Smooth muscle cell (in vitro differentiated cells): ENCODE data around the gene DAB2IP. TPM values are rescaled to one million over a fixed set of nuclear protein-coding genes. Genes with fewer than 3 reads are reported as not detected.
A peak's percentile ranks its signal among the peaks of the same experiment; 100 is the strongest.

Experiments used
- DNase-seq: peaks from one replicate; lab custom pipeline; 2025; ENCODE audit not compliant: unreplicated experiment; lab: John Stamatoyannopoulos, UW
- H2AFZ ChIP-seq: fragments of 200-600 bp; sonication (generic); 2 replicates; pipeline ENCODE4 v1.6.0; 2016; ENCODE audit warnings: antibody characterized with exemption, low read depth, mild to moderate bottlenecking
- H3F3A ChIP-seq: fragments of 200-600 bp; sonication (generic); 2 replicates; pipeline ENCODE4 v1.6.0; 2017; ENCODE audit warnings: antibody characterized with exemption, low read depth
- H3K27ac ChIP-seq: fragments of 200-600 bp; sonication (generic); 2 replicates; pipeline ENCODE4 v1.5.1; 2016; ENCODE audit warnings: low read depth, mild to moderate bottlenecking
- H3K27me3 ChIP-seq: fragments of 200-600 bp; sonication (generic); 2 replicates; pipeline ENCODE4 v1.6.1; 2016; ENCODE audit warnings: low read depth, mild to moderate bottlenecking
- H3K36me3 ChIP-seq: fragments of 200-600 bp; sonication (generic); 2 replicates; pipeline ENCODE4 v1.5.1; 2016; ENCODE audit warnings: low read depth
- H3K4me1 ChIP-seq: fragments of 200-600 bp; sonication (generic); 2 replicates; pipeline ENCODE4 v1.5.1; 2016; ENCODE audit warnings: low read depth
- H3K4me2 ChIP-seq: fragments of 200-600 bp; sonication (generic); 2 replicates; pipeline ENCODE4 v1.6.0; 2016; ENCODE audit warnings: mild to moderate bottlenecking
- H3K4me3 ChIP-seq: fragments of 200-600 bp; sonication (generic); 2 replicates; pipeline ENCODE4 v1.5.1; 2016; ENCODE audit warnings: mild to moderate bottlenecking
- H3K79me2 ChIP-seq: fragments of 200-600 bp; sonication (generic); 2 replicates; pipeline ENCODE4 v1.6.0; 2016; ENCODE audit warnings: low read depth, mild to moderate bottlenecking
- H3K9ac ChIP-seq: fragments of 200-600 bp; sonication (generic); 2 replicates; pipeline ENCODE4 v1.6.0; 2016; ENCODE audit warnings: low read depth
- H3K9me3 ChIP-seq: fragments of 200-600 bp; sonication (generic); replicated peaks from 2 replicates; pipeline ENCODE4 v1.5.1; 2016; ENCODE audit warnings: low read depth
- H4K20me1 ChIP-seq: fragments of 200-600 bp; sonication (generic); 2 replicates; pipeline ENCODE4 v1.6.0; 2016; ENCODE audit warnings: low read depth
- WGBS: methylation state at CpG from one replicate; pipeline ENCODE4 v1.1.7; 2016; ENCODE audit warnings: low lambda C conversion rate; 5-methylcytosine and 5-hydroxymethylcytosine counted together
- polyA plus RNA-seq: library from polyadenylated mRNA; unstranded; fragments of >200 nt; fragmentation: Nextera tagmentation; extraction: Ambion mirVana; gene quantifications from 2 replicates; pipeline ENCODE4 v1.2.1, GENCODE V29; 2016
- total RNA-seq: library from RNA; depleted of rRNA; stranded (reverse); fragments of >200 nt; gene quantifications from 2 replicates; pipeline ENCODE4 v1.2.3, GENCODE V29; 2014
- TF ChIP-seq, protein P1 (sequence below): fragments of 200-600 bp; sonication (generic); IDR thresholded peaks from 2 replicates; pipeline ENCODE4 v1.5.1; 2017; ENCODE audit warnings: borderline replicate concordance, mild to moderate bottlenecking, antibody characterized with exemption; ENCODE audit not compliant: insufficient read depth, poor library complexity, severe bottlenecking

DAB2IP gene
- total and polyA plus RNA-seq, 2 experiments from 2014 or later, result 10.4 to 15.5 TPM

DNA sequence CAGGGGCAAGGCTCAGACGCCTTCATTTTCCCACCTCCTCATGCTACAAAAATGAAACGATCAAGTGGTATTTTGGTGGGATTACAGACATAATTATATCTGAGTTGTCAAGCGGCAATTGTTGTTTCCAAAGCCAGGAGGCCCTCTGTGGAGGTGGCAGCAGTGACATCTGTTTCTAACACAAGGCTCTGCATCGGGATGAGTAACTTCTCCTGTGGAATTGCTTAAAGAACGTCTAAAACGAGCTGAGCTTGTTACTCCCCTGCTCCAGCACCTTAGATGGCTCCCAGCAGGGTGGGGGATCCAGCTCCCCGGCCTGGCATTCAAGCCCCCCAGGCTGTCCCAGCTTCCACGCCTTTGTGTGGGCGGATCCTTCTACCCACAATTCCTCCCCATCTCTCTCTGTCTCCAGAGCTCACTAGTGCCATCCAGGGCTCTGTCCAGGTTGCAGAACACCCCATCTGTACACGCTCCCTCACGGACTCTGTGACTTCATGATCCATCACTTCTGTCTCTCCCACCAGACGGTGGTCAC is 36.8 kb downstream of the DAB2IP start:
- Histone ChIP-seq H3K9ac (no peak overlapping the region), H3K9me3 (no peaks in the 10 kb centered on the region), H3K79me2 (no peaks in the 10 kb centered on the region), H3K4me3 (no peak overlapping the region), H3K36me3 (no peaks in the 10 kb centered on the region), H2AFZ (no peak overlapping the region), H3K27me3 (no peaks in the 10 kb centered on the region), H3K4me2 (no peak overlapping the region), H3F3A (peaks cover 34% of the 10 kb centered on the region), H3K27ac (peak overlapping the region; percentile 28), H3K4me1 (peaks cover 11% of the 10 kb centered on the region), H4K20me1 (peaks cover 49% of the 10 kb centered on the region)
- WGBS, result 63% methylated on average over 12 of the region's 12 CpGs
- no peak for DNase-seq
- TF ChIP-seq, protein P1, sequence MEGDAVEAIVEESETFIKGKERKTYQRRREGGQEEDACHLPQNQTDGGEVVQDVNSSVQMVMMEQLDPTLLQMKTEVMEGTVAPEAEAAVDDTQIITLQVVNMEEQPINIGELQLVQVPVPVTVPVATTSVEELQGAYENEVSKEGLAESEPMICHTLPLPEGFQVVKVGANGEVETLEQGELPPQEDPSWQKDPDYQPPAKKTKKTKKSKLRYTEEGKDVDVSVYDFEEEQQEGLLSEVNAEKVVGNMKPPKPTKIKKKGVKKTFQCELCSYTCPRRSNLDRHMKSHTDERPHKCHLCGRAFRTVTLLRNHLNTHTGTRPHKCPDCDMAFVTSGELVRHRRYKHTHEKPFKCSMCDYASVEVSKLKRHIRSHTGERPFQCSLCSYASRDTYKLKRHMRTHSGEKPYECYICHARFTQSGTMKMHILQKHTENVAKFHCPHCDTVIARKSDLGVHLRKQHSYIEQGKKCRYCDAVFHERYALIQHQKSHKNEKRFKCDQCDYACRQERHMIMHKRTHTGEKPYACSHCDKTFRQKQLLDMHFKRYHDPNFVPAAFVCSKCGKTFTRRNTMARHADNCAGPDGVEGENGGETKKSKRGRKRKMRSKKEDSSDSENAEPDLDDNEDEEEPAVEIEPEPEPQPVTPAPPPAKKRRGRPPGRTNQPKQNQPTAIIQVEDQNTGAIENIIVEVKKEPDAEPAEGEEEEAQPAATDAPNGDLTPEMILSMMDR, result no peak

GRCh38 chr9:121688681-121689080 is 37.2 kb downstream of the DAB2IP start:
- TF ChIP-seq, protein P1, result no peak

GRCh38 chr9:121689461-121690157 is 38.2 kb downstream of the DAB2IP start:
- Histone ChIP-seq H3K4me3 (no peak overlapping the region), H3K4me2 (peak overlapping the region; percentile 51), H3K9me3 (no peaks in the 10 kb centered on the region), H3K4me1 (peaks cover 11% of the 10 kb centered on the region), H4K20me1 (peaks cover 49% of the 10 kb centered on the region), H3F3A (peaks cover 38% of the 10 kb centered on the region), H2AFZ (no peak overlapping the region), H3K36me3 (no peaks in the 10 kb centered on the region), H3K27me3 (no peaks in the 10 kb centered on the region), H3K79me2 (no peaks in the 10 kb centered on the region), H3K9ac (no peak overlapping the region), H3K27ac (peak overlapping the region; percentile 85)
- 83% methylated on average over 9 of the region's 9 CpGs for WGBS
- no peak for DNase-seq
- TF ChIP-seq, protein P1, result no peak

More at GRCh38 chr9:121688681-121689080, 37.2 kb downstream of the DAB2IP start:
- no peak overlapping the region for H3K4me3 ChIP-seq
- WGBS, result 96% methylated on average over 7 of the region's 7 CpGs
- H3K36me3 ChIP-seq, result no peaks in the 10 kb centered on the region
- no peak overlapping the region for H3K9ac ChIP-seq
- peaks cover 38% of the 10 kb centered on the region for H3F3A ChIP-seq
- no peak overlapping the region for H3K4me2 ChIP-seq
- peaks cover 11% of the 10 kb centered on the region for H3K4me1 ChIP-seq
- H2AFZ ChIP-seq, result no peak overlapping the region
- H3K9me3 ChIP-seq, result no peaks in the 10 kb centered on the region
- H3K27me3 ChIP-seq, result no peaks in the 10 kb centered on the region
- H4K20me1 ChIP-seq, result peaks cover 49% of the 10 kb centered on the region
- H3K27ac ChIP-seq, result no peak overlapping the region
- no peaks in the 10 kb centered on the region for H3K79me2 ChIP-seq
- DNase-seq, result no peak
